ENCODE measurements around the gene KIF23. TPM values are rescaled to one million over a fixed set of nuclear protein-coding genes. Genes with fewer than 3 reads are reported as not detected.
"Not testable (repeated sequence)": the region's sequence is repeated elsewhere in the genome, so short reads cannot be mapped to it uniquely, and the experiment has no call there.

The KIF23 gene
- total RNA-seq, 1 experiment from 2014 or later = 100 TPM

DNA sequence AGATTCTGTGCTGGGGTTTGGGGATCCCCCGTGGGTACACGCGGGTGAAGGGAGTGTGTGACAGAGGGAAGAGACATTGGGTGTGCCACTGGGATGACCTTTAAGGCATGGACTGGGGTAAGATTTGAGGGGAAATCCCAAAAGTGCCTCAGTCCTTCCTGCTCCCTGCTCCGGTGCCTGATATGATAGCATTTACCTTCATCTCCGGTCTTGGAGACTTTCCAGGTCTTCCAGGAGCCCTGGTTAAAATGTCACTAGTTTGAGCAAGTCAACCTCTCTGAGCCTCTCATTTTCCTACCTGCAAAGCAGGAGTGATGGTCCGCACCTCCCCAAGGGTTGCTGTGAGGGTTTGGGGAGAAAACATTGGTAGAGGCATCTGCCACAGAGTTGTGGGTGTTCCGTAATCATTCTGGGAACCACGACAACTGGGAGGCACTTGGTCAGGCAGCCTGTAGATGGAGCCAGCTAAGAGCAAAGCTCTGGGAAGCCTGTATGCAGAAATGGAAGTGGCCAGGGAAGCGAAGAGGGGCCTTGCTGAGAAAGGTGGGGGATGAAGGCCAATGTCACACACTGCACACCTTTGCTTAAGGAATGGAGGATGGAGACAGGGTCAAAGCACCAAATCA lies 33.9 kb upstream of the KIF23 start:
- Histone ChIP-seq H2AFZ (no peak overlapping the region), H3K79me2 (ENCODE audit: low read depth) (no peaks in the 10 kb centered on the region), H3K27ac (no peak overlapping the region), H3K4me3 (no peak overlapping the region), H3K36me3 (ENCODE audit: low read depth) (no peaks in the 10 kb centered on the region), H3K4me2 (no peak overlapping the region), H3K4me1 (replicated peaks; ENCODE audit: insufficient read depth) (no peaks in the 10 kb centered on the region), H3K27me3 (ENCODE audit: insufficient read depth, low read depth) (no peaks in the 10 kb centered on the region), H3K9me2 (ENCODE audit: insufficient read depth) (no peaks in the 10 kb centered on the region), H3F3A (ENCODE audit: insufficient read depth, low read depth) (no peaks in the 10 kb centered on the region), H4K20me1 (ENCODE audit: insufficient read depth) (no peaks in the 10 kb centered on the region), H3K9me3 (ENCODE audit: insufficient read depth, low read depth) (no peaks in the 10 kb centered on the region)
- no peak for DNase-seq
- ChIA-PET POLR2A (ENCODE audit: unreplicated experiment) (no interaction called here), CTCF (interaction anchor here (0.6 kb wide), 1 partner anchor 58 kb away, joined by 10 read pairs; no protein-coding TSS in a partner anchor)
- intact Hi-C loops (cut with micrococcal nuclease; ENCODE audit: unreplicated experiment) = no loop called here
- no peak for TF ChIP-seq EZH2 (IDR thresholded peaks at IDR 0.05; ENCODE audit: low read depth)
- TF ChIP-seq, protein P1, sequence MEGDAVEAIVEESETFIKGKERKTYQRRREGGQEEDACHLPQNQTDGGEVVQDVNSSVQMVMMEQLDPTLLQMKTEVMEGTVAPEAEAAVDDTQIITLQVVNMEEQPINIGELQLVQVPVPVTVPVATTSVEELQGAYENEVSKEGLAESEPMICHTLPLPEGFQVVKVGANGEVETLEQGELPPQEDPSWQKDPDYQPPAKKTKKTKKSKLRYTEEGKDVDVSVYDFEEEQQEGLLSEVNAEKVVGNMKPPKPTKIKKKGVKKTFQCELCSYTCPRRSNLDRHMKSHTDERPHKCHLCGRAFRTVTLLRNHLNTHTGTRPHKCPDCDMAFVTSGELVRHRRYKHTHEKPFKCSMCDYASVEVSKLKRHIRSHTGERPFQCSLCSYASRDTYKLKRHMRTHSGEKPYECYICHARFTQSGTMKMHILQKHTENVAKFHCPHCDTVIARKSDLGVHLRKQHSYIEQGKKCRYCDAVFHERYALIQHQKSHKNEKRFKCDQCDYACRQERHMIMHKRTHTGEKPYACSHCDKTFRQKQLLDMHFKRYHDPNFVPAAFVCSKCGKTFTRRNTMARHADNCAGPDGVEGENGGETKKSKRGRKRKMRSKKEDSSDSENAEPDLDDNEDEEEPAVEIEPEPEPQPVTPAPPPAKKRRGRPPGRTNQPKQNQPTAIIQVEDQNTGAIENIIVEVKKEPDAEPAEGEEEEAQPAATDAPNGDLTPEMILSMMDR (conservative IDR thresholded peaks at IDR 0.05) = no peak
- BruUV-seq (replicated peaks) = no TSS peak

DNA sequence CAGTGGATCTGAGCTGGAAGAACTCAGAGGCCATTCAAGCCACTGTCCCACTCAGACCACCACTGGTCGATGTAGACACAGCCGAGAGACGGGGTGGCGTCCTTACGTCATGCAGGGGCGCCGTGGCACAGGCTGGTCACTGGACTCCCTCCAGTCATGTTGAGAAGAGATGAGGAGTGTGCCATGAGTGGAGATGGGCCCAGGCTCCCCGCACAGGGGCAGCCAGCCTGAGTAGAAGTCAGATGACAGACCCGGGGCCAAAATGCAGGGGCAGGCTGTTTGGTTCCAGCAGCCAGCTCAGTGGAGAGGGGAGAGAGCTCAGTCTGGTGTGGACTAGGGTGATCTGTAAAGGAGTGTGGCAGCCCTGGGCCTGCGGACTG lies 33.4 kb upstream of the KIF23 start:
- no peak overlapping the region for H3K4me2 ChIP-seq
- no peaks in the 10 kb centered on the region for H3K79me2 ChIP-seq (ENCODE audit: low read depth)
- H3K27ac ChIP-seq = no peak overlapping the region
- H4K20me1 ChIP-seq (ENCODE audit: insufficient read depth) = no peaks in the 10 kb centered on the region
- no peaks in the 10 kb centered on the region for H3K36me3 ChIP-seq (ENCODE audit: low read depth)
- no peaks in the 10 kb centered on the region for H3K27me3 ChIP-seq (ENCODE audit: insufficient read depth, low read depth)
- ChIA-PET POLR2A (ENCODE audit: unreplicated experiment) (no interaction called here), CTCF (interaction anchor here (0.6 kb wide), 1 partner anchor 57 kb away, joined by 10 read pairs; no protein-coding TSS in a partner anchor)
- no peaks in the 10 kb centered on the region for H3F3A ChIP-seq (ENCODE audit: insufficient read depth, low read depth)
- TF ChIP-seq, protein P1 (conservative IDR thresholded peaks at IDR 0.05) = no peak
- no peak for TF ChIP-seq EZH2 (IDR thresholded peaks at IDR 0.05; ENCODE audit: low read depth)
- H2AFZ ChIP-seq = no peak overlapping the region
- no peaks in the 10 kb centered on the region for H3K4me1 ChIP-seq (replicated peaks; ENCODE audit: insufficient read depth)
- intact Hi-C loops (cut with micrococcal nuclease; ENCODE audit: unreplicated experiment) = no loop called here
- BruUV-seq (replicated peaks) = no TSS peak
- no peaks in the 10 kb centered on the region for H3K9me2 ChIP-seq (ENCODE audit: insufficient read depth)
- no peak for DNase-seq
- H3K9me3 ChIP-seq (ENCODE audit: insufficient read depth, low read depth) = no peaks in the 10 kb centered on the region
- H3K4me3 ChIP-seq = no peak overlapping the region

DNA sequence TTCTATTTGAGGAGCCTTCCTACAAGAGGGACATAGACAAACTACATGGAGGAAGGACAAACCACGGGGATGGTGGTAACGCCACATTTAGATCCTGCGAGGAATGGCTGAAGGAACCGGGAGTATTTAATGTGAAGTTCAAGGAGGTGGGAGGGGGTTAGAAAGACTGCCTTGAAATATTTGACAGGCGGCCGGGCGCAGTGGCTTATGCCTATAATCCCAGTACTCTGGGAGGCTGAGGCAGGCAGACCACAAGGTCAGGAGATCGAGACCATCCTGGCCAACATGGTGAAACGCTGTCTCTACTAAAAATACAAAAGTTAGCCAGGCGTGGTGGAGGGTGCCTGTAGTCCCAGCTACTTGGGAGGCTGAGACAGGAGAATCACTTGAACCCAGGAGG lies 32.0 kb upstream of the KIF23 start:
- CTCF ChIA-PET; H3F3A ChIP-seq (ENCODE audit: insufficient read depth, low read depth); intact Hi-C loops (cut with micrococcal nuclease; ENCODE audit: unreplicated experiment); H3K4me2 ChIP-seq; H2AFZ ChIP-seq; H3K4me1 ChIP-seq (replicated peaks; ENCODE audit: insufficient read depth); H3K9me2 ChIP-seq (ENCODE audit: insufficient read depth); H3K4me3 ChIP-seq; H3K27ac ChIP-seq; H3K79me2 ChIP-seq (ENCODE audit: low read depth); H3K27me3 ChIP-seq (ENCODE audit: insufficient read depth, low read depth); DNase-seq; H4K20me1 ChIP-seq (ENCODE audit: insufficient read depth); BruUV-seq (replicated peaks); H3K9me3 ChIP-seq (ENCODE audit: insufficient read depth, low read depth); H3K36me3 ChIP-seq (ENCODE audit: low read depth): not testable (repeated sequence)
- POLR2A ChIA-PET (ENCODE audit: unreplicated experiment) = interaction anchor here (0.6 kb wide), 1 partner anchor 99 kb away, joined by 4 read pairs; no protein-coding TSS in a partner anchor

DNA sequence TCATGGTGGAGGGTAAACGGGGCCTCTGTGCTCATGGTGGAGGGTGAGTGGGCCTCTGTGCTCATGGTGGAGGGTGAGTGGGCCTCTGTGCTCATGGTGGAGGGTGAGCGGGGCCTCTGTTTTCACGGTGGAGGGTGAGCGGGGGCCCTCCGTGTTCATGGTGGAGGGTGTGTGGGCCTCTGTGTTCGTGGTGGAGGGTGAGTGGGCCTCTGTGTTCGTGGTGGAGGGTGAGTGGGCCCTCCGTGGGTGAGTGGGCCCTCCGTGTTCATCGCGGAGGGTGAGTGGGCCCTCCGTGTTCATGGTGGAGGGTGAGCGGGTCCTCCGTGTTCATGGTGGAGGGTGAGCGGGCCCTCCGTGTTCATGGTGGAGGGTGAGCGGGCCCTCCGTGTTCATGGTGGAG lies 30.1 kb upstream of the KIF23 start:
- H3K27me3 ChIP-seq (ENCODE audit: insufficient read depth, low read depth); CTCF ChIA-PET; H3K4me3 ChIP-seq; H3K4me2 ChIP-seq; DNase-seq; BruUV-seq (replicated peaks); H3F3A ChIP-seq (ENCODE audit: insufficient read depth, low read depth); H4K20me1 ChIP-seq (ENCODE audit: insufficient read depth); POLR2A ChIA-PET (ENCODE audit: unreplicated experiment); H3K36me3 ChIP-seq (ENCODE audit: low read depth); H3K9me3 ChIP-seq (ENCODE audit: insufficient read depth, low read depth); H3K9me2 ChIP-seq (ENCODE audit: insufficient read depth); H2AFZ ChIP-seq; H3K27ac ChIP-seq; H3K79me2 ChIP-seq (ENCODE audit: low read depth); intact Hi-C loops (cut with micrococcal nuclease; ENCODE audit: unreplicated experiment): not testable (repeated sequence)
- H3K4me1 ChIP-seq (replicated peaks; ENCODE audit: insufficient read depth) = peaks cover 16% of the 10 kb centered on the region
